Activated naive CD4-positive, alpha-beta T cell treated with anti-CD3 and anti-CD28 coated beads, Interleukin-2, amount 10 ng/mL, durations not matched to agents 7 days and 5 days (primary cell): Measurements from ENCODE around the gene SHROOM3.

Experiments used
- CTCF ChIA-PET: fragments of 350-600 bp; sonication (Branson Sonifier 250); formaldehyde crosslinking; loops from one replicate; lab custom pipeline; 2021; ENCODE audit warnings: antibody characterized with exemption; lab: Charles Lee
- DNase-seq: peaks from one replicate; pipeline ENCODE4 v3.0.0-alpha.2; 2020
- H3K27ac Mint-ChIP-seq: one replicate; pipeline ENCODE4 v1.8.0; 2021; ENCODE audit warnings: mild to moderate bottlenecking, moderate library complexity, mixed read lengths
- H3K27me3 Mint-ChIP-seq: one replicate; pipeline ENCODE4 v1.8.0; 2021; ENCODE audit warnings: mild to moderate bottlenecking, mixed read lengths
- H3K36me3 Mint-ChIP-seq: one replicate; pipeline ENCODE4 v1.8.0; 2021; ENCODE audit warnings: mixed read lengths
- H3K4me1 Mint-ChIP-seq: one replicate; pipeline ENCODE4 v1.8.0; 2021; ENCODE audit warnings: mixed read lengths
- H3K4me3 Mint-ChIP-seq: one replicate; pipeline ENCODE4 v1.8.0; 2021; ENCODE audit warnings: mild to moderate bottlenecking, moderate library complexity, mixed read lengths
- H3K9me3 Mint-ChIP-seq: one replicate; pipeline ENCODE4 v1.8.0; 2021; ENCODE audit warnings: mixed read lengths

The SHROOM3 gene

GRCh38 chr4:76624931-76625715 lies 190.1 kb downstream of the SHROOM3 start:
- Mint-ChIP-seq H3K36me3 (no peaks in the 10 kb centered on the region), H3K27me3 (peaks cover 6% of the 10 kb centered on the region), H3K9me3 (no peaks in the 10 kb centered on the region), H3K27ac (no peak overlapping the region), H3K4me3 (no peak overlapping the region), H3K4me1 (no peaks in the 10 kb centered on the region)
- no peak for DNase-seq
- CTCF ChIA-PET, result no interaction called here

DNA sequence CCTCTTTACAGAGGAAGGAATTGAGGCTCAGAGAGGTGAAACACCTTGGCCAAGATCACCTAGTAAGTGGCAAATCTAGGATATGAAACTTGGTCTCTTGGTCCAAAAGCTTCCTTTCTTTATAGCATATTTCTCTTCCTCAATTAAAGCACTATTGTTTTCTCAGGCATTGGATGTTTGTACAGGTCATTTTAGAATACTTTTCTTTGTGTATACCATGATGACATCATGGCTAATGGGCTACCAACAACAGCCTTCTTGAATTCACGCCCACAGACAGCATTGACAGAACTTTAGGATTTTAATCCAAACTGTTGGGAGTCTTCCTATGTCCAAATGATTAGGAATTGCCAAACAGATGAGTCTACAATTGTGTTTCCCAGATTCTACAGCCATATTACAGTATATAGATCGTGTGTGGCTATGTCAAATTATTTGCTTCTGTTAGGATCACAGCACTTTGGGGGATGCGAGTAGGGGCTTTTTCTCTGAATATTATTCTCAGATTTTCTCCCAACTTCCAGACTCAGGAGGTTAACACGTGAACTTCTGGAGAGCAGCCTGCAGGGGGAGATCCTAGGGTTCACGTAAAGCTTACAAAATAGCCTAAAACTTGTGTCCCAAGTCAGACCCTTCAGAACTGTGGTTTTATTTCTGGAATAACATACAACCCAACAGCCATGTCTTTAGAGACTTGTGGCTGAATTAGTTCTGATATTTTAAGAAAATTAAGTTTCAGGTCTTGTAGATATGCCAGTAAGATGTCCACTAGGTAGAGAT lies 191.8 kb downstream of the SHROOM3 start:
- Mint-ChIP-seq H3K27me3 (peaks cover 10% of the 10 kb centered on the region), H3K36me3 (no peaks in the 10 kb centered on the region), H3K4me3 (no peak overlapping the region), H3K4me1 (no peaks in the 10 kb centered on the region), H3K9me3 (no peaks in the 10 kb centered on the region), H3K27ac (no peak overlapping the region)
- CTCF ChIA-PET, result no interaction called here
- DNase-seq, result no peak

DNA sequence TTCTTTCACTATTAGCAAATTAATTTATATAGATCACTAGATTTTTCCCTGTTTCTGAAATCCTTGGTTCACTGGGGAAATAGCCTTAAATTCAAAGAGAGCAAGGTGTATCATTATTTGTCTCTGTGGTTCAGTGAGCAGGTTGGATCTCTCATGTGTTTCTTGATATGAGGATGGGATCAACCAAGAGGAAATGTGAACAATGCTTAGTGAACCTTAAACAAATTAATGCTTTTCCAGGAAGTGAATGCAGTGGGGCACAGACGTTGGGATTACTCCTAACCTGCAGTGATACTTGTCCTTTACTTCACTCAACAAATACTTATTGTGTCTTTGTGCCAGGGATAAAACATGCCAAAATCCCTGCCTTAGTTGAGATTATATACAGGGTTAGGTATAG lies 193.2 kb downstream of the SHROOM3 start:
- no peak for DNase-seq
- Mint-ChIP-seq H3K27ac (no peak overlapping the region), H3K27me3 (peaks cover 10% of the 10 kb centered on the region), H3K9me3 (no peaks in the 10 kb centered on the region), H3K4me1 (no peaks in the 10 kb centered on the region), H3K4me3 (no peak overlapping the region), H3K36me3 (no peaks in the 10 kb centered on the region)
- CTCF ChIA-PET, result no interaction called here

DNA sequence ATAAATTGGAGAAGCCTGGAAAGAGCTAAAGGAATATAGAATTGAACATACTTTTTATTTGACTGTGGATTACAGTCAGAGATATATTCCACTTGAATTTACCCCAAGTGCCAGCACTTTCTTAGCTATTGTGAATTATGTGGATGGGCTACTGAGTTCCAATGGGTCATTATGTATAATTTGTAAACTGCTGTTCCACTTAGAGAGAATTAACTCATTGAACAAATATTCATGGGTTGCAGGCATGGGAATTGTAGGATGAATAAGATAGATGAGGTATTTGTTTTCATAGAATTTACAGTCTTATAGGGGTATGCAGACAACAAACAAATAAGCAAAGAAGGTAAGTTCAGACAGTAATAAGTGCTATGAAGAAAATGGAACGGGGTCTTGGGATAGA lies 195.7 kb downstream of the SHROOM3 start:
- DNase-seq, result no peak
- H3K27ac Mint-ChIP-seq, result no peak overlapping the region
- no peaks in the 10 kb centered on the region for H3K9me3 Mint-ChIP-seq
- H3K4me3 Mint-ChIP-seq, result no peak overlapping the region
- H3K27me3 Mint-ChIP-seq, result peaks cover 10% of the 10 kb centered on the region
- H3K36me3 Mint-ChIP-seq, result no peaks in the 10 kb centered on the region
- CTCF ChIA-PET, result interaction anchor here (1.0 kb wide), 1 partner anchor 126 kb away, joined by 3 read pairs; no protein-coding TSS in a partner anchor
- no peaks in the 10 kb centered on the region for H3K4me1 Mint-ChIP-seq

DNA sequence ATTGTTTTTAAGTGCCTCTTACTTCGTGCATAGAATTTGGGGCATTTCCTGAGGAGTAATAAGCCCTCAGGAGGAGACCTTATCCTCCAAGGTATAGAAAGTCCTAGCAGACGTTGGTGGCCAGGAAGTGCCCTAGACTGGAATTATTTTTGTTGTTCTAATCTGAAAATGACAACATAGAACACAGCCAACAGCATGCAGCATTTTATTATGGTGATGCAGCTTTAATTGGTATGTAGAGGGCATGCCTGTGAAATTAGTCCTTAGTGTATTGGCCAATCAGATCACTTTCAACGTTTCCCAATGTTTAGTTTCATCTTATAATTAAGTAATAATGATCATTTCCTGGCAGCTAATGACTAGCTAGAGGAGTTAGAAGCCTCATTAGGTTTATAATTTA lies 199.2 kb downstream of the SHROOM3 start:
- Mint-ChIP-seq H3K27me3 (peaks cover 11% of the 10 kb centered on the region), H3K4me1 (no peaks in the 10 kb centered on the region), H3K27ac (no peak overlapping the region), H3K9me3 (no peaks in the 10 kb centered on the region), H3K36me3 (no peaks in the 10 kb centered on the region), H3K4me3 (no peak overlapping the region)
- DNase-seq, result no peak
- CTCF ChIA-PET, result no interaction called here

DNA sequence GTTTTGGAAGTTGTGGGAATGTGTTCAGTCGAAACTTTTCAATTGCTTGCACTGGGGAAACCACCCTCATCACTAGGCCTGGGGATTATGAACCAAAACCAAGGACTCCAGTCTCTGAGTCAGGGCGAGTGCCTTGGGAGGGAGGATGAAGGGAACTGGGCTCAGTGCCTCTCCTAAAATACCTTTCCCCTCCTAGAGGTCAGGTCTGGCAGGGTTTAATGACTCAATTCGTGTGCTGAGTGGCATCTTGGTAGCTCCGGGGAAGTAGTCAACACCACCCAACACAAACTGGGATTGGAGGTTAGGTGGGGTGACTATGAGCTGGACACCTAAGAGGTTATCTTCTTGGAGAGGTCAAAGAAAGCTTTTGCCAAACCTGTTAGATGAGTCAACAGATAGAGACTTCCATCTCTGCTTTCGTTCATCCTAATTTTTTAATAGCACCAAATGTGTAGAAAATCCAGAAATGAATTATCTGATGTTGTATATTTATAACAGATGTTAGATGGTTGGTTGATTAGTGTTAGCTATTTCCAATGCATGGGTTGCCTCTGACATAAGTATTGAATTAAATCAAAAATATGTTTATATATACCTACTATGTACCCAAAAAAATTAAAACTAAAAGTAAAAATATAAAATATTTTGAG lies 202.8 kb downstream of the SHROOM3 start:
- Mint-ChIP-seq H3K9me3 (no peaks in the 10 kb centered on the region), H3K27me3 (peaks cover 3% of the 10 kb centered on the region), H3K27ac (no peak overlapping the region), H3K36me3 (no peaks in the 10 kb centered on the region), H3K4me3 (no peak overlapping the region), H3K4me1 (no peaks in the 10 kb centered on the region)
- DNase-seq, result no peak
- CTCF ChIA-PET, result no interaction called here

DNA sequence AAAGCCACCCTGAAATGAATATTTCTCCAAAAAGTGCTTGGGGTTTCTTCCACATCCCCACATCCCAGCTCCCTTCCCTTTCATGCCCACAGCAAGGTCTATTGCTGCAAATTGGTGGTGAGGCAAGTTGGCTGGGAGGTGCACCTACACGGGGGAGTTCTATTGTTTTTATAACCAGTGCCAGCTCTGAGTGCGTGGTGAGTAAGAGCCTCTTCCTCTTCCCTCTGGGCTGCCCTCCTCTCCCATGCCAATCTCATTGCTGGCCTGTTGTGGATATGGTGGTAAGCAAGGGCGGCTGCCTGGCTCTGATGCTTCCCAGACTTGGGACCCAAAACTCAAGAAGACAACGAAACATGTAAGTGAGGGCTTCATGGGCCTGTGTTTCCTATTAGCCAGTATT lies 204.3 kb downstream of the SHROOM3 start:
- Mint-ChIP-seq H3K9me3 (no peaks in the 10 kb centered on the region), H3K27me3 (peaks cover 3% of the 10 kb centered on the region), H3K36me3 (no peaks in the 10 kb centered on the region), H3K4me1 (no peaks in the 10 kb centered on the region), H3K4me3 (no peak overlapping the region), H3K27ac (no peak overlapping the region)
- CTCF ChIA-PET, result no interaction called here
- DNase-seq, result no peak

DNA sequence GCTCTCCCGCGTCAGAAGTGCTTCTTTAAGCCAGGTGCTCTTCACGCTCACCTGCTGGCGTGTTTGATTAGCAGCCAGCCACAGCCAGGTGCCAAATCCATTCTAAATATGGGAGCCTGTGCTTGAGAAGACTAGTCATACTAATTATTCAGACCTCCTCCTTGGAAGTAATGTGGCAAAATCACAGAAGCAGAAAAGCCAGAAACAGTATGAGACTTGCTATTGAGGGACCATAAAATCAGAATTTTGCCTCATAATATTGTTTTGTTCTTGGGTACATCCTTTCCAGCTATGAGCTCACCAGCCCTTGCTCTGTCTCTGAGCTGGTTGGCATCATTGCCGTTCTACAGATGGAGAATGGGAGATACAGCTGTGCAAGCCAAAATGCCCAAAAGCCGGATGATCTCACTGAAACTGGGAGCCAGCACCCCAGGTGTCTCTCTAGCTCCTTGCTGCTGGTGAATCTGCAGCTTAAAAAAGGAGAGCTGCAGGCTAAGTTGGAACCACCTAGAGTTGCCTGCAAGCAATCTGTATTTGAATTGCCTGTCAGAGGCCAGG lies 205.4 kb downstream of the SHROOM3 start:
- no peaks in the 10 kb centered on the region for H3K36me3 Mint-ChIP-seq
- H3K27me3 Mint-ChIP-seq, result peaks cover 3% of the 10 kb centered on the region
- CTCF ChIA-PET, result no interaction called here
- H3K4me3 Mint-ChIP-seq, result no peak overlapping the region
- no peaks in the 10 kb centered on the region for H3K9me3 Mint-ChIP-seq
- no peaks in the 10 kb centered on the region for H3K4me1 Mint-ChIP-seq
- no peak overlapping the region for H3K27ac Mint-ChIP-seq
- no peak for DNase-seq

DNA sequence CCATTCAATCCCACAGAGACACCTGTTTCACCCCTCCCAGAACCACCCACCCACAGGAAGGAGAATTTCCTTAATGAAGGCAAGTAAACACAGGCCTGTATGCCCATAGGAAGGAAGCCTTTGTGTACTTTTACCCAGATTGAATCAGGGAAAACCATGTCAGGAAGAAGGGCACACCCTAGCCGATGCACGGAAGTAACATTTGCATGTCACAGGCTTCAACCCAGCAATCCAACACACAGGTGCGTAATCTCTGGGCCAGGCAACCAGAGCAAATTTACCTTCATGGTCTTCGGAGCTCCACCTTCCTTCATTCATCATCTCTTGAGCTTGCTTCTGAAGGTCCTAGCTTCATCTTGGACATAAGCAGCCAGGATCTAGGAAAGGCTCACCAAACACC lies 206.3 kb downstream of the SHROOM3 start:
- Mint-ChIP-seq H3K36me3 (no peaks in the 10 kb centered on the region), H3K4me3 (no peak overlapping the region), H3K27ac (no peak overlapping the region), H3K4me1 (no peaks in the 10 kb centered on the region), H3K9me3 (no peaks in the 10 kb centered on the region), H3K27me3 (peaks cover 3% of the 10 kb centered on the region)
- CTCF ChIA-PET, result no interaction called here
- no peak for DNase-seq

DNA sequence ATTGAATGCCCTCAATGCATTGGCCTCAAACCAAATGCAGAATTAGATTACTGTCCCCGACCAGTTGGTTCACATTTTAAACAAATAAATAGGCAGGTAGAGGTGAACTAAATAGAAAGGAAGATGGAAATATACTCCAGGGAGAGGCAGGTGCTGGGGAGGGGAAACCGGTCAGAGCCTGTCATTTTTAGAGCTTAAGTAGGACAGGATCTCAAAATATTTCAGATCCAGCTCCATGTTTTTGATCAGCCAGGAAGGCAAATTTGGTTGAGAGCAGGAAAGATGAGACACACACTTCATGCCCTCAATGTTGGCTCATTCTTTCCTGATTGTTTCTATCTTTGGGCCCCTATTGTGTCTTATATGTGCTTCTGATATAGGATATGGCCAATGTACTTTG lies 206.7 kb downstream of the SHROOM3 start:
- Mint-ChIP-seq H3K4me1 (no peaks in the 10 kb centered on the region), H3K4me3 (no peak overlapping the region), H3K9me3 (no peaks in the 10 kb centered on the region), H3K27me3 (peaks cover 3% of the 10 kb centered on the region), H3K36me3 (no peaks in the 10 kb centered on the region), H3K27ac (no peak overlapping the region)
- DNase-seq, result no peak
- CTCF ChIA-PET, result no interaction called here

DNA sequence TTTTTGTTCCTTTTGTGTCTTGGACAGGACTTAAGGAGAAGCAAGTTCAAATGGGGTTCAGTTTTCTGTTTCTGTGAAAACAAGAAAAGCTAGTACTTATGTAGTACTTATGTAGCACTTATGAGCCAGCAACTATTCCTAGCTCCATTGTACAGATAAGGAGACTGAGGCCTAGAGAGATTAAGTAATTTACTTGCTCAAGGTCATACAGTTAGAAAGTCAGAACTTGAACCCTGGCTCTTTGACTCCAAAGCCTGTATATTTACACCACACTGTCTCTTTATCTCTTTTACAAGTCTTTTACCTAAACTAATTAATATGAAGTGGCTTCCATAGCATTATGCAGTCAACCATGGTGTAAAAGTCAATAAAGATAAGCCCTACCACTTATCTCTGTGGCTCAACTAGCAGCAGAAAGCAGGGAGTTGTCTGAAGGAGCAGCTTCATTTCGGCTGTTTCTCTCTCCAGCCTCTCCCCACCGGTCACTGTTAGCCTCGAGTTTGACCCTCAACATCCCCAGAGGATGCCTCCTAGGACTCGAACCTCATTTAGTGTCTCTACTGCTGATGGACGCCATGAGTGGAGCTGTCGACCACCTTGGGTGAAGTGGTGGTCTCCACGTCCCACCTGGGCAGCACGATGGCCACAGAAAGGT lies 209.9 kb downstream of the SHROOM3 start:
- Mint-ChIP-seq H3K4me3 (no peak overlapping the region), H3K27me3 (no peaks in the 10 kb centered on the region), H3K4me1 (no peaks in the 10 kb centered on the region), H3K27ac (no peak overlapping the region), H3K36me3 (no peaks in the 10 kb centered on the region), H3K9me3 (no peaks in the 10 kb centered on the region)
- CTCF ChIA-PET, result no interaction called here
- DNase-seq, result no peak

DNA sequence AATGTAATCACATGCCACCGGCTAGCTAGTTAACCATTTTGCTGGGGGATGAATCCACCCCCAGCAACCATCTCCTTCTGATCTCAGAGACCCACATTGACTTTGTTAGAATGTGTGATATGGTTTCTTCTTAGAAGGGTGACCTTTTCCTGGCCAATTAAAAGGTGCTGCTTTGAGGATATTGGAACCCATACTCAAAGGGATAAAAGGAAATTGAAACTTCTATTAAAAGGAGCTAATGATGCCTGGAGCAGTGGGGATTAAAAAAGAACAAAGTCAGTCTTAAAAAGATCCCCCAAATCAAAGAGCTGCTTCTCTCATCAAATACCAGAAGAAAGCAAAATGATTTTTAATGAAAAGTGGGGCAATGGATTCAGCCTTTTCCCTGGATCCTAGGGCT lies 214.1 kb downstream of the SHROOM3 start:
- no peaks in the 10 kb centered on the region for H3K4me1 Mint-ChIP-seq
- H3K27ac Mint-ChIP-seq, result no peak overlapping the region
- no peaks in the 10 kb centered on the region for H3K27me3 Mint-ChIP-seq
- no peaks in the 10 kb centered on the region for H3K36me3 Mint-ChIP-seq
- H3K9me3 Mint-ChIP-seq, result no peaks in the 10 kb centered on the region
- CTCF ChIA-PET, result no interaction called here
- H3K4me3 Mint-ChIP-seq, result no peak overlapping the region
- no peak for DNase-seq

DNA sequence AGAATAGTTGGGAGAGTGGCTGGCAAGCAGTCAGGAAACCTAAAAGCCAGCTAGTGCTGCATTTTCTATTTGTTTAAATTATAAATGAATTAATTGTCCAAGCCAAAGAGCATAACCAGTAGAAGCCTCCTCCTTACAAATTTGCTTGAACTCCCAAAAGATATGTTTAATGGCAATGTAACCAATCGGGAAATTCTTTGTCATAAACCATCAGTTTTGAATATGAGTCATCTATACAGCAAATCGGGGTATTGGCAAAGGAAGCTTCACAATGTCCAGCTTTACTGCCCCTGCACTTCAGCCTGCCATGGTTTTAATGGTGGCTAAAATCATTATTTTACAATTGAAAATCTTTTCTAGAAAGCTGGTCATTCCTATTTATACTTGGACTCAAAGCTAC lies 216.6 kb downstream of the SHROOM3 start:
- Mint-ChIP-seq H3K27me3 (no peaks in the 10 kb centered on the region), H3K27ac (no peak overlapping the region), H3K4me3 (no peak overlapping the region), H3K36me3 (no peaks in the 10 kb centered on the region), H3K9me3 (no peaks in the 10 kb centered on the region), H3K4me1 (no peaks in the 10 kb centered on the region)
- DNase-seq, result no peak
- CTCF ChIA-PET, result no interaction called here

- H3K27me3 Mint-ChIP-seq, result no peaks in the 10 kb centered on the region
- CTCF ChIA-PET, result interaction anchor here (1.1 kb wide), 1 partner anchor 105 kb away, joined by 3 read pairs; no protein-coding TSS in a partner anchor
- no peaks in the 10 kb centered on the region for H3K4me1 Mint-ChIP-seq
These were observed 217.4 kb downstream of the SHROOM3 start for GRCh38 chr4:76652389-76652788.

More at GRCh38 chr4:76652389-76652788, 217.4 kb downstream of the SHROOM3 start:
- Mint-ChIP-seq H3K27ac (no peak overlapping the region), H3K9me3 (no peaks in the 10 kb centered on the region), H3K4me3 (no peak overlapping the region), H3K36me3 (no peaks in the 10 kb centered on the region)
- no peak for DNase-seq
